Fibroblast of pulmonary artery (primary cell): ENCODE measurements around the gene MYOG.

Experiments
- DNase-seq: peaks from one replicate; pipeline ENCODE4 v3.0.0-alpha.2; 2010; ENCODE audit warnings: low read depth
- H3K4me3 ChIP-seq: replicated peaks from 2 replicates; pipeline ENCODE4 v1.5.1; 2011; ENCODE audit warnings: low read depth, mild to moderate bottlenecking, control low read depth, low read length, moderate library complexity
- CTCF ChIP-seq: IDR thresholded peaks from 2 replicates; pipeline ENCODE4 v1.5.1; 2011; ENCODE audit warnings: mild to moderate bottlenecking, control low read depth, low read length, inconsistent platforms; ENCODE audit errors: missing control alignments

Gene MYOG

GRCh38 chr1:203075236-203076030 lies 10.4 kb downstream of the MYOG start:
- no peak for TF ChIP-seq CTCF
- no peak for DNase-seq
- no peak overlapping the region for H3K4me3 ChIP-seq

DNA sequence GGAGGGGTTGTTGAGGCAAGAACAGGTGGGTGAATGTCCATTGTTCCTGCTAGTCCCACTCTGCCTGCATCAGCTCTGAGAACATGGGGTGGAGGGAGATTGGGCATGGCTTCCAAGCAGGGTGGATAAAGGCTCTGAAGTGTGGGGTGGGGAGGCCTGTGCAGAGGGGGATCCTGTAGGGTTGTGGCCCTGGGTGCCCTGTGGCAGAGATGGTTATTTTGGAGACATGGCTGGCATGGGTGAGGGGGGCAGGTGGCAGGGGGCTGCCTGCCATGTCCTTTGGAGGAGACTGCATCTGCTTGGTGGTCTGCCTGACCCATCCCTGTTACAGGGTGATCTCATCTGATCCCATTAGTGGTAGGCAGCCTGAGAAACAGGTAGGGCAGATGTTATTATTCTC lies 11.2 kb downstream of the MYOG start:
- TF ChIP-seq CTCF = no peak
- no peak overlapping the region for H3K4me3 ChIP-seq
- DNase-seq = no peak

GRCh38 chr1:203073469-203073868 lies 12.3 kb downstream of the MYOG start:
- TF ChIP-seq CTCF = no peak
- H3K4me3 ChIP-seq = no peak overlapping the region
- DNase-seq = no peak

- TF ChIP-seq CTCF = no peak
- no peak overlapping the region for H3K4me3 ChIP-seq
- no peak for DNase-seq
These were observed 12.9 kb downstream of the MYOG start for GRCh38 chr1:203072911-203073310.

GRCh38 chr1:203072002-203072602 lies 13.7 kb downstream of the MYOG start:
- DNase-seq = no peak
- no peak for TF ChIP-seq CTCF
- no peak overlapping the region for H3K4me3 ChIP-seq

- no peak for TF ChIP-seq CTCF
- peak; percentile 28 for DNase-seq
These were observed 16.6 kb downstream of the MYOG start for GRCh38 chr1:203069030-203069747.

More at GRCh38 chr1:203069030-203069747, 16.6 kb downstream of the MYOG start:
- H3K4me3 ChIP-seq = no peak overlapping the region
